NCI-H2081 (cell line): ENCODE results near the gene EGLN1.
"Not testable (repeated sequence)": the region's sequence is repeated elsewhere in the genome, so short reads cannot be mapped to it uniquely, and the experiment has no call there.

Source experiments
- DNase-seq, 2 experiments: peaks; one replicate each; lab custom pipeline; 2025; lab: John Stamatoyannopoulos, UW

EGLN1 gene

GRCh38 chr1:231357831-231358354 is 64.2 kb downstream of the EGLN1 start:
- DNase-seq: peak; percentile 52 to 67

- no peak for DNase-seq
These were observed 64.8 kb downstream of the EGLN1 start for GRCh38 chr1:231357187-231357772.

- DNase-seq: no peak
These were observed 66.9 kb downstream of the EGLN1 start for GRCh38 chr1:231355171-231355570.

GRCh38 chr1:231354330-231355020 is 67.6 kb downstream of the EGLN1 start:
- DNase-seq: no peak

GRCh38 chr1:231353086-231353485 is 69.0 kb downstream of the EGLN1 start:
- DNase-seq: no peak

DNA sequence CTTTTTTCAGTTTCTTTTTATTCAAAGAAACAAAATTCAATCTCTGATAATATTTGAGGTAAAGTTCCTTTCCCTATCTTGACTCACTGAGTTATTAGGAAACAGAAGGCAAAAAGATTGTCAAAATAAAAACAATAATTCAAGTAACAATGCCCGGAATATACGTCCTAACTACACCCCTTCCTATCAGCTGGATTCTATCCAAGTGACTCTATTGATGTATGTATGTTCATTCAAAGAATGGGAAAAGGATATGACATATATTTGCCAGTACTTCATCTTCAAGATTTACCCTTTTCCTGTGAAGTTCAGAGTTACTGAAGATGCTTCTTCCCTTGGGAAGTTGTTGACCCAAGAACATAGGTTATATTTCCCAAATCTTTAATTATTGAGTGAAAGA is 70.3 kb downstream of the EGLN1 start:
- no peak for DNase-seq

- DNase-seq: not testable (repeated sequence)
These were observed 73.2 kb downstream of the EGLN1 start for GRCh38 chr1:231348856-231349255.

GRCh38 chr1:231348442-231348841 is 73.6 kb downstream of the EGLN1 start:
- DNase-seq: no peak

- no peak for DNase-seq
These were observed 74.1 kb downstream of the EGLN1 start for GRCh38 chr1:231347961-231348360.

GRCh38 chr1:231340328-231341013 is 81.6 kb downstream of the EGLN1 start:
- no peak for DNase-seq

GRCh38 chr1:231338270-231339128 is 83.6 kb downstream of the EGLN1 start, which contains the start of gene SPRTN:
TSS of gene SPRTN (plus strand) at chr1:231338293. CDS start at chr1:231338384, 91 bp downstream.
- no peak for DNase-seq

DNA sequence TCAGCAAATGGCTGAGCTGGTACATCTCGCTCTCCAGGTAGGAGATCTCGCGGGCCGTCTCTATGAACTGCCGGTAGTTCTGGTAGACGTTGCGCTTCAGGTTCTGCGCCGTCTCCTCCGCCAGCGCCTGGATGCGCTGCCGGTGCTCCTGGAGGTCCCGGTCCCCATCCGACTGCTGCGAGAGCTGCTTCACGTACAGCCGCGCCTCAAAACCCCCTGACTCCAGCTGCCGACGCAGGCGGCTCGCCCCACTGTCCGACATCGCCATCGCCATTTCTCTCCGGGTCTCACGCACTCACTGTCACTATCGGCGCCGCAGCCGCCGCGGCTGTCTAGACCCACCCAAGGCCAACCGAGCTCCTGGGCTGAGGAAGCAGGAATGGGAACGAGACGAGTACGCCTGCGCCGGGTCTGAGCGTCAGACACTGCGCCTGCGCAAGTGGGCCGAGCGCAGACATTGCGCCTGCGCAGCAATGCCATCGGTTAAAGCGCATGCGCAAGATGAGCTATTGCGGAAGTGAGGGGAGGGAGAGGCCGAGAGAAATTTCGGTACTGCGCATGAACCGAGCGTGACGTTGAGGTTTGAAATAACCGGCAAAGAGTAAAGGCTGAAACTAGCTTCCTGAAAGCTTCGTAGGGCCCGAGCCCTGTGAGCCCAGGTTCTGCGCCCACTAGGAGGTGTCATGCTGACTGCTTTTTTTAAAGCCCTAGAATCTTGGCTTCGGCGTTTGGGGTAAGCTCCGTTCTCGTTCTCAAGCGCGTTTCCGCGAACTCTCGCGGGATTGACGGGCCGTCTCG is 84.4 kb downstream of the EGLN1 start, which contains the start of gene EXOC8:
Gene EXOC8 (minus strand): TSS at position 381 of the 798 bp plus-strand sequence. CDS start 107 bp downstream, at position 274.
- peak; percentile 97 to 99 for DNase-seq

GRCh38 chr1:231337043-231337471 is 85.0 kb downstream of the EGLN1 start:
- DNase-seq: no peak

DNA sequence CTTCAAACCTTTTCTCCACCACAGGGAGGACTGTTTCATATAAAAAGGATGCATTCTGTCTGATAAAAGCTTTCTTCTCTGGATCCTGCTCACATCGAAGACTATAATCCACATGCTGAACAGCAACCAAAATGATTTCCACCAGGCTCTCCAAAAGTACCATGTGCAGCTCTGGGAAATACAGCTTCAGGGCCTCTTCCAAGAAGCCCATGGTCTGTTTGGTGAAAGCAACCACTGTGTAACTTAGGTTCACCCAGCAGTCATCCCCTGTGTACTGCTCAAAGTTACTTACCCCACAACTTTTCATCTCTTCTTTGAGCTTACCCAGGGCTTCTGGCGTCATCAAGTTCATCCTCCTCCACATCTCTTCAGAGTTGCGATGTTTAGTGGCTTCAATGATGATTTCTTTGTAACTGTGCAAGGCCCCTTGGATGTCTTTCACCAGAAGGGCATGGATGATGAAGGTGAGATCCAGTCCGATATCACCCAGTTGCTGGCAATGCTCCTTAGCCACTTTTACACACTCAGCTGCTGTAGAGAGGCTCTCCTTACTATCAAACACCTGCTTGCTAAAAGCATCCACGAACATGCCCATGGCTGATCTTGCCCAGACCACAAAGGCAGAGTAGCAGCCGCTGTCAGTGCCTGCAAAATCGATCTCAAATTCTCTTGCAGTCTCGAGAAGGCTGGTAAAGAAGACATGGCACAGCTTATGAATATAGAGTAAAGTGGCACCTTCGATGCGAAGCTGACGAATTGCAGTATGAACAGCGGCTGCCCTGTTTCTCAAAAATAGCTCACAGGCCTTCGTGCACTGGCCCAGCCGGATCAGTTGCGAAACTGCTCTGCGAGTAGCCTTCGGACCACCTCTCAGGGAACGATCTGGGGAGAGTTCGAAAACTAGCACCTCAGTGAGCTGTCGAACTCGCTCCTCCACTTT is 86.2 kb downstream of the EGLN1 start:
- no peak for DNase-seq

GRCh38 chr1:231334952-231335351 is 87.1 kb downstream of the EGLN1 start:
- DNase-seq: no peak

GRCh38 chr1:231334079-231334666 is 87.9 kb downstream of the EGLN1 start:
- DNase-seq: no peak

- no peak for DNase-seq
These were observed 89.3 kb downstream of the EGLN1 start for GRCh38 chr1:231332761-231333160.

DNA sequence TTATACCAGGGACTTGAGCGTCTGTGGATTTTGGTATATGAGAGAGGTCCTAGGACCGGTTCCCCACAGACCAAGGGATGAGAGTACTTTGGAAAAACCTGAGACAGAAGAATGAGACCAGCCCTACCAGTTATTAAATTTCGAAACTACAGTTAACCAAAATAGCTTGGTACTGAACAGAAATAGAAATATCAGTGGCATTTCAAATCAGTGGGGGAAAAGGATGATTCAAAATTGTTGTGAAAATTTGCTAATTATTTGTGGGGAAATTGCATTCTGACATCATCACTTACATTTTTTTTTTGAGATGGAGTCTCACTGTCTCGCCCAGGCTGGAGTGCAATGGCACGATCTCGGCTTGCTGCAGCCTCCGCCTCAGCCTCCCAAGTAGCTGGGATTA is 92.6 kb downstream of the EGLN1 start:
- no peak for DNase-seq

DNA sequence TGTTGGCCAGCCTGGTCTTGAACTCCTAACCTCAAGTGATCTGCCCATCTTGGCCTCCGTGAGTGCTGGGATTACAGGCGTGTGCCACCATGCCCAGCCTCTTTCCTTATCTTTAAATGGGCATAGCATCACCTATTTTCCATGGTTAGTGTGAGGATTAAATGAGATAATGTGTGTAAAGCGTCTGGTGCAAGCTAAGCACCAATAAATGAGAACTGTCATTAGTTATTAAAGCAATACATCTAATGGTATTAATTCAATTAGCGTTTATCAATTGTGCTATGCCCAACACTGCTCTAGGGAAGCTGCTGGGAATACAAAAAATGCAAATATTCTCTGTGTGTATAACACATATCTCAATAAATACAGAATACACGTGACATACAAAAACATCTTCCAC is 94.5 kb downstream of the EGLN1 start:
- DNase-seq: no peak
